ENCODE data around the gene HES5.

Gene HES5

GRCh38 chr1:2516946-2517345, 13.1 kb downstream of the HES5 start:
- Histone ChIP-seq H3K4me3 (ENCODE audit: low read depth in 1 of 5, low read length in 5 of 5) (no peak overlapping the region), H3K36me3 (ENCODE audit: control insufficient read depth in 5 of 5, insufficient read depth in 5 of 5, low read length in 5 of 5) (peaks cover 0 to 97% (median 94%) of the 10 kb centered on the region in 5 donors), H3K27ac (ENCODE audit: low read depth, low read length) (no peak overlapping the region), H3K9ac (ENCODE audit: low read length in 5 of 5) (no peak overlapping the region), H3K27me3 (ENCODE audit: control insufficient read depth in 5 of 5, insufficient read depth in 4 of 5, low read length in 5 of 5) (no peaks in the 10 kb centered on the region), H3K9me3 (ENCODE audit: control insufficient read depth in 5 of 5, low read length in 5 of 5) (no peaks in the 10 kb centered on the region), H3K4me1 (ENCODE audit: control insufficient read depth in 5 of 5, insufficient read depth in 5 of 5, low read length in 5 of 5) (no peaks in the 10 kb centered on the region)

- H3K36me3 ChIP-seq (ENCODE audit: control insufficient read depth in 5 of 5, insufficient read depth in 5 of 5, low read length in 5 of 5), result peaks cover 0 to 97% (median 97%) of the 10 kb centered on the region in 5 donors
- H3K4me1 ChIP-seq (ENCODE audit: control insufficient read depth in 5 of 5, insufficient read depth in 5 of 5, low read length in 5 of 5), result no peaks in the 10 kb centered on the region
- no peak overlapping the region for H3K27ac ChIP-seq (ENCODE audit: low read depth, low read length)
- no peak overlapping the region for H3K9ac ChIP-seq (ENCODE audit: low read length in 5 of 5)
- H3K9me3 ChIP-seq (ENCODE audit: control insufficient read depth in 5 of 5, low read length in 5 of 5), result no peaks in the 10 kb centered on the region
- H3K27me3 ChIP-seq (ENCODE audit: control insufficient read depth in 5 of 5, insufficient read depth in 4 of 5, low read length in 5 of 5), result no peaks in the 10 kb centered on the region
- no peak overlapping the region for H3K4me3 ChIP-seq (ENCODE audit: low read depth in 1 of 5, low read length in 5 of 5)
Measured at GRCh38 chr1:2516124-2516523, 13.9 kb downstream of the HES5 start.

GRCh38 chr1:2515763-2516080, 14.3 kb downstream of the HES5 start:
- no peak overlapping the region for H3K27ac ChIP-seq (ENCODE audit: low read depth, low read length)
- H3K36me3 ChIP-seq (ENCODE audit: control insufficient read depth in 5 of 5, insufficient read depth in 5 of 5, low read length in 5 of 5), result peaks cover 0 to 97% (median 97%) of the 10 kb centered on the region in 5 donors
- H3K4me3 ChIP-seq (ENCODE audit: low read depth in 1 of 5, low read length in 5 of 5), result no peak overlapping the region
- no peak overlapping the region for H3K9ac ChIP-seq (ENCODE audit: low read length in 5 of 5)
- H3K4me1 ChIP-seq (ENCODE audit: control insufficient read depth in 5 of 5, insufficient read depth in 5 of 5, low read length in 5 of 5), result no peaks in the 10 kb centered on the region
- no peaks in the 10 kb centered on the region for H3K9me3 ChIP-seq (ENCODE audit: control insufficient read depth in 5 of 5, low read length in 5 of 5)
- H3K27me3 ChIP-seq (ENCODE audit: control insufficient read depth in 5 of 5, insufficient read depth in 4 of 5, low read length in 5 of 5), result no peaks in the 10 kb centered on the region

GRCh38 chr1:2514863-2515762, 14.9 kb downstream of the HES5 start:
- Histone ChIP-seq H3K9ac (ENCODE audit: low read length in 5 of 5) (no peak overlapping the region), H3K27ac (ENCODE audit: low read depth, low read length) (no peak overlapping the region), H3K4me1 (ENCODE audit: control insufficient read depth in 5 of 5, insufficient read depth in 5 of 5, low read length in 5 of 5) (no peaks in the 10 kb centered on the region), H3K36me3 (ENCODE audit: control insufficient read depth in 5 of 5, insufficient read depth in 5 of 5, low read length in 5 of 5) (peaks cover 0 to 98% (median 97%) of the 10 kb centered on the region in 5 donors), H3K27me3 (ENCODE audit: control insufficient read depth in 5 of 5, insufficient read depth in 4 of 5, low read length in 5 of 5) (no peaks in the 10 kb centered on the region), H3K4me3 (ENCODE audit: low read depth in 1 of 5, low read length in 5 of 5) (no peak overlapping the region), H3K9me3 (ENCODE audit: control insufficient read depth in 5 of 5, low read length in 5 of 5) (no peaks in the 10 kb centered on the region)

GRCh38 chr1:2513939-2514652, 16.0 kb downstream of the HES5 start:
- Histone ChIP-seq H3K9me3 (ENCODE audit: control insufficient read depth in 5 of 5, low read length in 5 of 5) (no peaks in the 10 kb centered on the region), H3K4me1 (ENCODE audit: control insufficient read depth in 5 of 5, insufficient read depth in 5 of 5, low read length in 5 of 5) (no peaks in the 10 kb centered on the region), H3K4me3 (ENCODE audit: low read depth in 1 of 5, low read length in 5 of 5) (no peak overlapping the region), H3K9ac (ENCODE audit: low read length in 5 of 5) (no peak overlapping the region), H3K27me3 (ENCODE audit: control insufficient read depth in 5 of 5, insufficient read depth in 4 of 5, low read length in 5 of 5) (no peaks in the 10 kb centered on the region), H3K27ac (ENCODE audit: low read depth, low read length) (no peak overlapping the region), H3K36me3 (ENCODE audit: control insufficient read depth in 5 of 5, insufficient read depth in 5 of 5, low read length in 5 of 5) (peaks cover 0 to 98% (median 97%) of the 10 kb centered on the region in 5 donors)

- Histone ChIP-seq H3K4me1 (ENCODE audit: control insufficient read depth in 5 of 5, insufficient read depth in 5 of 5, low read length in 5 of 5) (no peaks in the 10 kb centered on the region), H3K9me3 (ENCODE audit: control insufficient read depth in 5 of 5, low read length in 5 of 5) (no peaks in the 10 kb centered on the region), H3K27ac (ENCODE audit: low read depth, low read length) (no peak overlapping the region), H3K9ac (ENCODE audit: low read length in 5 of 5) (no peak overlapping the region), H3K4me3 (ENCODE audit: low read depth in 1 of 5, low read length in 5 of 5) (no peak overlapping the region), H3K36me3 (ENCODE audit: control insufficient read depth in 5 of 5, insufficient read depth in 5 of 5, low read length in 5 of 5) (peaks cover 0 to 97% (median 96%) of the 10 kb centered on the region in 5 donors), H3K27me3 (ENCODE audit: control insufficient read depth in 5 of 5, insufficient read depth in 4 of 5, low read length in 5 of 5) (no peaks in the 10 kb centered on the region)
Measured at GRCh38 chr1:2512862-2513421, 17.1 kb downstream of the HES5 start.

GRCh38 chr1:2510366-2511155, 19.5 kb downstream of the HES5 start:
- Histone ChIP-seq H3K27me3 (ENCODE audit: control insufficient read depth in 5 of 5, insufficient read depth in 4 of 5, low read length in 5 of 5) (peaks cover 0 to 8% (median 4%) of the 10 kb centered on the region in 5 donors), H3K27ac (ENCODE audit: low read depth, low read length) (no peak overlapping the region), H3K9ac (ENCODE audit: low read length in 5 of 5) (no peak overlapping the region), H3K4me1 (ENCODE audit: control insufficient read depth in 5 of 5, insufficient read depth in 5 of 5, low read length in 5 of 5) (peaks cover 0 to 4% (median 0%) of the 10 kb centered on the region in 5 donors), H3K4me3 (ENCODE audit: low read depth in 1 of 5, low read length in 5 of 5) (no peak overlapping the region), H3K9me3 (ENCODE audit: control insufficient read depth in 5 of 5, low read length in 5 of 5) (no peaks in the 10 kb centered on the region), H3K36me3 (ENCODE audit: control insufficient read depth in 5 of 5, insufficient read depth in 5 of 5, low read length in 5 of 5) (peaks cover 0 to 81% (median 76%) of the 10 kb centered on the region in 5 donors)

- Histone ChIP-seq H3K27me3 (ENCODE audit: control insufficient read depth in 5 of 5, insufficient read depth in 4 of 5, low read length in 5 of 5) (peaks cover under 1 to 17% (median 10%) of the 10 kb centered on the region in 5 donors), H3K4me3 (ENCODE audit: low read depth in 1 of 5, low read length in 5 of 5) (no peak overlapping the region), H3K27ac (ENCODE audit: low read depth, low read length) (no peak overlapping the region), H3K4me1 (ENCODE audit: control insufficient read depth in 5 of 5, insufficient read depth in 5 of 5, low read length in 5 of 5) (peaks cover 0 to 8% (median 3%) of the 10 kb centered on the region in 5 donors), H3K9ac (ENCODE audit: low read length in 5 of 5) (no peak overlapping the region), H3K36me3 (ENCODE audit: control insufficient read depth in 5 of 5, insufficient read depth in 5 of 5, low read length in 5 of 5) (peaks cover 0 to 71% (median 66%) of the 10 kb centered on the region in 5 donors), H3K9me3 (ENCODE audit: control insufficient read depth in 5 of 5, low read length in 5 of 5) (no peaks in the 10 kb centered on the region)
Measured at GRCh38 chr1:2509589-2509988, 20.5 kb downstream of the HES5 start.

GRCh38 chr1:2508751-2509150, 21.3 kb downstream of the HES5 start:
- Histone ChIP-seq H3K4me1 (ENCODE audit: control insufficient read depth in 5 of 5, insufficient read depth in 5 of 5, low read length in 5 of 5) (peaks cover 0 to 10% (median 3%) of the 10 kb centered on the region in 5 donors), H3K9me3 (ENCODE audit: control insufficient read depth in 5 of 5, low read length in 5 of 5) (no peaks in the 10 kb centered on the region), H3K27me3 (ENCODE audit: control insufficient read depth in 5 of 5, insufficient read depth in 4 of 5, low read length in 5 of 5) (peaks cover 6 to 23% (median 17%) of the 10 kb centered on the region in 5 donors), H3K4me3 (ENCODE audit: low read depth in 1 of 5, low read length in 5 of 5) (no peak overlapping the region), H3K27ac (ENCODE audit: low read depth, low read length) (no peak overlapping the region), H3K36me3 (ENCODE audit: control insufficient read depth in 5 of 5, insufficient read depth in 5 of 5, low read length in 5 of 5) (peaks cover 0 to 65% (median 60%) of the 10 kb centered on the region in 5 donors), H3K9ac (ENCODE audit: low read length in 5 of 5) (no peak overlapping the region)
